ENCODE measurements around the gene ITGB8. TPM values are rescaled to one million over a fixed set of nuclear protein-coding genes. Genes with fewer than 3 reads are reported as not detected.

ITGB8 gene
- total and polyA plus RNA-seq, 2 of the 4 experiments (the other 2 are of a cell fraction), result 2.6 to 10.2 TPM

DNA sequence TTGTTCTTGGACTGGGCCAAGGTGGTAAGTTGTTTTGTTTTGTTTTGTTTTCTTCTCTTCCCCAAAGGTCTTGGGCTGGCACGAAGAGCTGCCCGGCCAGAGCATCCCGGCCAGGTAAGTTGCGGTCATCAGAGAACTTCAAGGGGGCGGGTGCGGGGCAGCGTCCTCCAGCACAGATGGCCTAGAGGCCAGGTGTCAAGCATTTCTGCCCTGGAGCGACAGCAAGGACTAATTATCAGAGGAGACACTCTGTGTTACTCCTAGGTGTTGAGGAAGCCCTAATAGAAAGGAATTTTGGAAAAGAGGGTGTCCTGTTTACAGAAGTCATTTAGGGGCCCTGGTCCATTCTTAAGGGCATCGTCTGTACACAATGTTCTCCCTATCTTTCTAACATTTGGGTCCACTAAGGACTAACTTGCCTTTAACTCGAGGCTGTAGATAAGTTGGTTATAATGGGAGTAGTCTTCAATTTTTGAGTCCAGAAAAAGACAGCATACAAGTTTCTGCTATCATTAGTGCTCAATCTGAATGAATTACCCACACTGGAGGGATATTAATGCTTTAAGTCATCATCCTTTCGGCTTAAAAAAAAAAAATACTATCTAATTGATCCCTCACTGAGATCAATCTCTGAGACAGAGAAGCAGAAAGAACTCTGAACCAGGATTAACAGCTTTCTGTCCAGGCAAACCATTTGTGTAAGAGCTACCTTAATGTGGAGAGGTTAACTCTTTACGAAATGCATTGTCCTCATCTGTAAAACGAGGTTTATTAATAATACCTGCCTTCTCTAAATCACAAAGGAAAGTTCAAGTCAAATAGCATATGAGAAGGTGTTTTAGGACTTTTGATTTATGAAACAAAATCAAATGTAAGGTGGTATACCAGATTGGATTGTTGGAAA is 1.5 kb downstream of the ITGB8 start:
- Histone ChIP-seq H2AK5ac (ENCODE audit: low read depth, low read length) (no peak overlapping the region), H3K18ac (ENCODE audit: low read depth, low read length) (peak overlapping the region; percentile 3; the same call in 1 of the 2 replicates), H3K4me2 (ENCODE audit: low read depth, low read length) (peak overlapping the region; percentile 93), H3K27ac (ENCODE audit: insufficient read depth, low read length) (peak overlapping the region; percentile 10; the same call in 1 of the 2 replicates), H2BK20ac (ENCODE audit: low read depth, low read length) (no peak overlapping the region), H2AK9ac (replicated peaks; ENCODE audit: low read depth, low read length, poor library complexity) (no peak overlapping the region), H3K9me1 (ENCODE audit: insufficient read depth, low read length) (no peaks in the 10 kb centered on the region), H3K4me3 (ENCODE audit: insufficient read depth, low read depth, low read length) (peak overlapping the region; percentile 51), H3K23ac (ENCODE audit: low read depth, low read length) (0 out of 2 replicates have a peak overlapping the region, but pooled peaks have one; percentile 32), H4K8ac (ENCODE audit: low read depth in 2 of 2, low read length in 2 of 2) (no peak overlapping the region), H3K4ac (ENCODE audit: low read depth, low read length) (0 out of 2 replicates have a peak overlapping the region, but pooled peaks have one; percentile 31), H3K14ac (replicated peaks; ENCODE audit: low read depth, low read length) (no peak overlapping the region), H3K27me3 (ENCODE audit: control insufficient read depth, insufficient read depth, low read length) (no peaks in the 10 kb centered on the region), H2AFZ (replicated peaks; ENCODE audit: low read length, poor library complexity) (peak overlapping the region; percentile 98), H2BK5ac (ENCODE audit: low read depth, low read length, poor library complexity, severe bottlenecking) (no peak overlapping the region), H3K79me1 (ENCODE audit: low read depth in 1 of 2, low read length in 2 of 2) (no peaks in the 10 kb centered on the region), H4K91ac (ENCODE audit: insufficient read depth, low read depth, low read length) (no peak overlapping the region), H2BK120ac (ENCODE audit: low read depth, low read length) (no peak overlapping the region), H3K9me3 (ENCODE audit: control insufficient read depth, insufficient read depth, low read length) (no peaks in the 10 kb centered on the region), H4K5ac (ENCODE audit: low read depth, low read length) (no peak overlapping the region; the same call in 1 of the 2 replicates), H3K36me3 (ENCODE audit: control insufficient read depth, insufficient read depth, low read length) (peaks cover 4% of the 10 kb centered on the region; the same call in 1 of the 2 replicates), H3K4me1 (ENCODE audit: control insufficient read depth, insufficient read depth, low read length) (peaks cover 2% of the 10 kb centered on the region; the same call in 1 of the 2 replicates), H3K9ac (ENCODE audit: low read depth, low read length) (peak overlapping the region; percentile 76), H4K20me1 (ENCODE audit: insufficient read depth, low read length) (no peaks in the 10 kb centered on the region), H2BK15ac (ENCODE audit: low read depth, low read length) (no peak overlapping the region), H3K56ac (ENCODE audit: extremely low read depth, insufficient read depth, low read length) (no peak overlapping the region)
- in situ Hi-C loops (cut with MboI; ENCODE audit: low sequenced_read_pairs) (no loop called here), dilution Hi-C loops (cut with HindIII; ENCODE audit: low sequenced_read_pairs, unreplicated experiment) (no loop called here), intact Hi-C loops (cut with micrococcal nuclease) (loop anchor here (5.0 kb wide), 3 partner anchors 75 to 620 kb away; no protein-coding TSS in a partner anchor)
- POLR2A ChIA-PET (ENCODE audit: unreplicated experiment), result interaction anchor here (0.6 kb wide), 1 partner anchor 30 kb away, joined by 3 read pairs; no protein-coding TSS in a partner anchor
- CTCF ChIA-PET, result interaction anchor here (0.6 kb wide), 2 partner anchors 13 to 111 kb away, joined by 3 to 4 read pairs; no protein-coding TSS in a partner anchor
- TF ChIP-seq SMC3 (IDR thresholded peaks at IDR 0.05; ENCODE audit: low read depth, low read length) (no peak), NFE2L2 (IDR thresholded peaks at IDR 0.05; ENCODE audit: low read depth, low read length) (no peak), POLR2A (IDR thresholded peaks at IDR 0.05; ENCODE audit: low read depth, low read length) (no peak), MXI1 (IDR thresholded peaks at IDR 0.05; ENCODE audit: borderline replicate concordance, low read depth, low read length) (no peak), CHD1 (IDR thresholded peaks at IDR 0.05; ENCODE audit: low read depth, low read length) (no peak), RCOR1 (IDR thresholded peaks at IDR 0.05; ENCODE audit: insufficient replicate concordance, low read length) (no peak), RAD21 (IDR thresholded peaks at IDR 0.05; ENCODE audit: low read length) (no peak), FOS (IDR thresholded peaks at IDR 0.05; ENCODE audit: low read depth, low read length) (no peak), CTCF (conservative IDR thresholded peaks at IDR 0.05; ENCODE audit: low read depth, low read length) (no peak), BHLHE40 (IDR thresholded peaks at IDR 0.05; ENCODE audit: low read depth, low read length) (no peak), MAZ (IDR thresholded peaks at IDR 0.05; ENCODE audit: borderline replicate concordance, low read depth, low read length) (no peak), CEBPB (IDR thresholded peaks at IDR 0.05; ENCODE audit: low read depth, low read length) (no peak), MAFK (IDR thresholded peaks at IDR 0.05; ENCODE audit: low read depth, low read length) (no peak), RFX5 (IDR thresholded peaks at IDR 0.05; ENCODE audit: low read depth, low read length) (no peak)
- TF ChIP-seq, protein P1, sequence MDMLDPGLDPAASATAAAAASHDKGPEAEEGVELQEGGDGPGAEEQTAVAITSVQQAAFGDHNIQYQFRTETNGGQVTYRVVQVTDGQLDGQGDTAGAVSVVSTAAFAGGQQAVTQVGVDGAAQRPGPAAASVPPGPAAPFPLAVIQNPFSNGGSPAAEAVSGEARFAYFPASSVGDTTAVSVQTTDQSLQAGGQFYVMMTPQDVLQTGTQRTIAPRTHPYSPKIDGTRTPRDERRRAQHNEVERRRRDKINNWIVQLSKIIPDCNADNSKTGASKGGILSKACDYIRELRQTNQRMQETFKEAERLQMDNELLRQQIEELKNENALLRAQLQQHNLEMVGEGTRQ (IDR thresholded peaks at IDR 0.05; ENCODE audit: low read depth, low read length), result no peak
- ATAC-seq (ENCODE audit: low read depth) (no peak), DNase-seq (no peak)
- WGBS, 2 experiments (ENCODE audit: extremely low coverage in 2 of 2, insufficient read length in 1 of 2), result no CpG with 5 or more reads among the region's 13 CpGs
- BruUV-seq (replicated peaks), result no TSS peak

All from IMR-90 (cell line).